Activated CD4-positive, CD25-positive, alpha-beta regulatory T cell (primary cell): ENCODE data around the gene CTTNBP2.

Experiments
- DNase-seq, 4 experiments: peaks; one replicate each; lab custom pipeline; 2025; lab: John Stamatoyannopoulos, UW

The CTTNBP2 gene

DNA sequence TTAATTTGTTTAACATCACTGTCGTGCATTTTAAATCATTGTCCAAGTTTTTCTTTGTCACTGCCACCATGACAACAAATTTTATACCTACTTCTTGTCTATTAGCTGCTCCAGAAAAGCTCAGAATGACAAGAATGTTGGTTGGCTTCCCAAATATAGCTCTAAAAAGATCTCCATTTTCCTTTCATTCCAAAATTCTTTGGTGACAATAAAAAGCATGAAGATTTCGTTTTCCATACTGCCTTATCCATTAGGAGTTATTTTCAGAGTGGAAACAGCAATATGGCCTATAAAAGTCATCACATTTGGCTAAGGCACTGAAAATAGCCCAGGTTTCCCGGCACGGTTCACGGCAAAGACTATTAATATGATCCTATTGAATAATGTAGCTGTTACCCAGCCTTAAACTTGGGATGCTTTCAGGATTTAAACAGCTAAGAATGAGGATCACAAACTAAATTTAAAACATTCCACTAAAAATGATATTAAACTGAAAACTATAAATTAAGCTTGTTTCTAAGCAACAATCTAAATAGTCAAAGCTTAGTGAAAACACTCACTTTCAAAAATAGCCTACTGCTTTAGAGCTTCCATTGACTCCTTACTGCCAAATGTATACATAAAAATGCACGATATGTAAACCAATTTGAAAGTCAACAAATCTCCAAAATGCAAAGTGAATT, 2.7 kb downstream of the CTTNBP2 start:
- no peak for DNase-seq

GRCh38 chr7:117869374-117869773, 3.9 kb downstream of the CTTNBP2 start:
- no peak for DNase-seq

DNA sequence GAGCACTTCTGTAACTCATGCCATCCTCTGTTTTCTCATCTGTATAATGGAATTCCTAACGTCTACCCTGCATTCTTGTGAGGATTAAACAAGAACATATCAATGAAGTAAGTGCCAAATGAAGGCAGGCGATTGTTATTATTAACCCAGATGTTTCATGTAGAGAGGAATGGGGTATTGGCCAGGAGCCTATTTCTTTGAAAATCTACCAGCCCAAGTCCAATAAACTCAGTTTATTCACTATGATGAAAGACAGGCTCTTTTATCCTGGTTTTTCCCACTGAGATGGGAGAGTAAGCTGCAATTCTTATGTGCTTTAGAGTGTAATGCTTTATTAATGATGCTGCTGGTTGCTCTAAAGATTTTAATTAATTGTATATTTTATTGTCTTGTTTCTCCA, 9.6 kb downstream of the CTTNBP2 start:
- DNase-seq = no peak

- DNase-seq = no peak
These were observed 10.9 kb downstream of the CTTNBP2 start for GRCh38 chr7:117862378-117862777.

DNA sequence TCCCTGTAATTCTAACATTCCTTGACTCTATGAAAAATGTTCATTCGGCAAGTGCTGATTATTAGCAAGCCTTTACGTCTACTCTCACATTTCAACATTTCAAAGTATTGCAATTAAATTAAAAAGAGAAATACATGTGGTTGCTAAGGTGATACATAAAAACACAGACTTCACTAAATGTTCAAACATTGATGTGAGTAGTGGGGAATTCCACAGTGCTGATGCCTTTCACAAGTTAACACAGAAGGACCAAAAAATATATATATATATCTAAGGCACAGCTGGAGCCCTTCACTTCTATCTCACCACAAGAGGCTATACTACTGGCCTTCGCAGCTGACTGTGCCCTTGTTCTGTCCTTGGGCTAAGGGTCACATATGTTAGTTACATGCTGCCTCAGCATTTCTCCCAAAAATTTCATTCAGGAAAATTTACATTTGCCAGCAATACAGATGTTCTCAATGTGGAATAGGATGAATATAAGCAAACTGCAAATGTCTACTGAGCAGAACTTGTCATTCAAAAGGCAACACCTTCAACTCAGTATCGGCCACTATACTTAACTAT, 13.9 kb downstream of the CTTNBP2 start:
- no peak for DNase-seq

DNA sequence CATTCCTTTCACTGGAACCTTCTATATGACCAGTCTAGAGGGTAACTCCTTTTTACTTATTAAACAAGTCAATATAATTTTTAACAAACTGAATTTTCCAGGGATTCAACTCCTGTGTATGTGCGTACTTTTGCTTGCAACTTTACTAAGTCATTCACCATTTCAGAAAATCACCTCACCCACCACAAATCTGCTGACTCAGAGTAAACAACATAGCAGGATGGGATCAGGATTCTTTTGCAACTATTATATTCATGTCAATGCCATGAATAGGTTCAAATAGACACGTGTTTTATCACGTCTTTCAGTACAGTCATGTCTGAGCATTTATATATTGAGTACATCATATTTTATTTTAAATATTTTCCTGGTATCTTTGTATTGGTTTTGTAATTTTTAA, 14.5 kb downstream of the CTTNBP2 start:
- no peak for DNase-seq

GRCh38 chr7:117857718-117858117, 15.5 kb downstream of the CTTNBP2 start:
- DNase-seq = no peak

GRCh38 chr7:117856196-117856595, 17.0 kb downstream of the CTTNBP2 start:
- no peak for DNase-seq

DNA sequence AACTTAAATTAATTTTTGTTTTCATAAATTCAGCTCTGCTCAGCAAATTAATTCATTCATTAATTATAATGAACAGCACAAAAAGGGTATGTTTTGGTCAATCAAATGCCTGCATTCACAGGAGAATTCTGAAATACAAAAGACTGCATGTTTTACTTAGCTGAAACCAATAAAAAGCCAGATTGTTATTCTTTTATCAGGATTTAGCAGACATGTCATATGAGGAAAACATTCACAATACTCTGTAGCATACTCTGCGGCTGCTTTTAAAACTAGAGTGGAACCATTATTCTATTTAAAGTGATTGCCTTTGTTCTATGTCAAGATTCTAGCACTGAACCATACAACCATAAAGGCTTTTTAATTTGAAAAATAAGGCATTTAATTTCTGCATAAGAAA, 19.1 kb downstream of the CTTNBP2 start:
- no peak for DNase-seq

- no peak for DNase-seq
These were observed 24.3 kb downstream of the CTTNBP2 start for GRCh38 chr7:117848941-117849340.

DNA sequence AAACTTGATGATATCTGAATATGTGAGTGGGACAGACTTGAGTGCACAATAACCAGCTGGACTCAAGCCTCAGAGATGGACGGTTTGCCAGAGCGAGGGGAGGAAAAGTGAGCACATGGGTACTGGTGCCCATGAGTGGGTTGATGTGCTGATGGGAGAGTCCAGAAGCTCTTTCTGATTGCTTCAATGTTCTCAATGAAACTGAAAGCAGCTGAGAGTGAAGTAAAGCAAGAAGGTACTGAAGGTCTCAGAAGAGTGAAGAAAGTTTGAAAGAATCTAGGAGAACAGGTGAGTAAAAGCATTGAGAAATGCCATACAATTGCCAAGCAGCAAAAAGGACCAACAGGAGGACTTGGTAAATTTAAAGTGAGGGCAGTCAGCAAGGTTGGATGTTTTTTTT, 28.6 kb downstream of the CTTNBP2 start:
- no peak for DNase-seq

DNA sequence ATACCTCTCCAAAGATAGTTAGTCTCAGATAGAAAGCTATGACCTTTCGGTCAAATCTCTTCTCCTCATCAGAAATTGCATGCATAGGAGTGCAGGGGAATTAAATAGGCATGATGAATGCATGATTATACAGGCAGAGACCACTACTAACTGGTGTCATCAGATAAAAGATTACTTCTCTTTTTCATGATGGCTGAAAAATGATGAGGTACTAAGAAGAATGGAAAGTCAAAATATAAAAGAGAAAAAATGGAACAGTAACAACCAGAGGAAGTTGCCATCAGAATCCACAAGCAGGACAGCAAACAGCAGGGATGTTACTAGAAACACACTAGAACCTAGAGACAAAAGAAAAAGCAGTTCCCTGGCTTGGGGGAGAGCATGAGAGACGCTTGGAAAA, 31.6 kb downstream of the CTTNBP2 start:
- DNase-seq = no peak

DNA sequence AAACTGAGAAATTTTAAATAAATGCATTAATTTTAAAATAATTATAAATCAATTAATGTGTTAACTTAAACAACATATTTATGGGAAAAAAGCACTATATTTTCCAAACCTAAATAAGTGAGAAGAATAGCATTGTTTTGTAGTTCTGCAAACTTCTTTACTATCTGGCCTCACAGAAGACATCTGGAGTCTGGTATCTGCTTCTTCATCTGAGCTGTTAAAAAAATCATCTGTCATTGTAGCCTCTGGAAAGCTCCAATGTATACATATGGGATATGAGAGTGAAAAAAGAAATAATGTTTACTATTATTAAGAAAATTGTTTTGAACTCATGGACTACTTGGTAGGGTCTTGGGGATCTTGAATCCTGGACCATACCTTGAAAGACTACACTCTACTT, 32.2 kb downstream of the CTTNBP2 start:
- no peak for DNase-seq

DNA sequence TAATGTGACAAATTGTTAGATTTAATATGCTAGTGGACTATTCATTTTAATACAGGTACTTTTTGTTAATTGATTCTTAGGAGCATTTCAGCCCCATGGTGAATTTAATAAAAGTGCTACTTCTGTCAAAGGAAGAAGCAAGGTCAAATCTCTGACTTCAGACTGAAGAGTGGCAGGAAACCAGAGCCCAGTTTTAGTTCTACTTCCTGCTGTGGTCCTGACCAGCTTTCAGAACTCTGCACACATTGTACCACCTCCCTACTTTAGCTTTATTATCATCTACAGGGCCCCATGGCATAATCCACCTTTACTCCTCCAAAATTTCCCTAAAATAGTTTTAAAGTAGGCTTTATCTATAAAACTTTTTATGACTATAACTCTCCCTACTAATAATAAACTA, 33.7 kb downstream of the CTTNBP2 start:
- no peak for DNase-seq

GRCh38 chr7:117837841-117838240, 35.4 kb downstream of the CTTNBP2 start:
- DNase-seq = no peak

DNA sequence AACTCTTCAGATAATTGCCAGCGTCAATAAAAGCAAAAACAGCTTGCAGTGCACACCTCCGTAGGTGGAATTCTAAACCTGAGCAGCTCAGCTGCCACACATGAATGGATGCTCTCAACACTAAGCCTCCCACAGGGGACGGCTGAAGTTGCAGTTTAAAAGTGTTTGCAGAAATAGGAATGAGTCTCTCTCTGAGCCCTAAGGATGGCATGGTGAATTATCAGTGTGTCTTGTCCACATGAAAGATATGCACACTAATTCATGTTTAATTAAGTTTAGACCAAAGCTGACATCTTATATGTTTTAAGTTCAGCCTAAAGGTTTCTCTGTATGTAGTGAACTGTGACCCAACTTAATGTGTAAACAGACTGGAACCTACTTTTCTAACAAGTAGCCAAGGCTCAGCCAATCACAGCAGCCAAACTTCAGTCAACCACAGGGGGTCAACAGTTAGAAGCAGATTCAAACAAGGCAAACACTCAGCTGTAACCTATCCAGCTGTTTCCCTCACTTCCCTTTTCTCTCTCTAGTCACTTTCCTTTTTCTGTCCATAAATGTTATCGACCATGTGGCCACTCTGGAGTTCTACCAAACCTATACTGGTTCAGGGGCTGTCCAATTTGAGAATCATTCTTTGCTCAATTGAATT, 38.1 kb downstream of the CTTNBP2 start:
- DNase-seq = no peak

DNA sequence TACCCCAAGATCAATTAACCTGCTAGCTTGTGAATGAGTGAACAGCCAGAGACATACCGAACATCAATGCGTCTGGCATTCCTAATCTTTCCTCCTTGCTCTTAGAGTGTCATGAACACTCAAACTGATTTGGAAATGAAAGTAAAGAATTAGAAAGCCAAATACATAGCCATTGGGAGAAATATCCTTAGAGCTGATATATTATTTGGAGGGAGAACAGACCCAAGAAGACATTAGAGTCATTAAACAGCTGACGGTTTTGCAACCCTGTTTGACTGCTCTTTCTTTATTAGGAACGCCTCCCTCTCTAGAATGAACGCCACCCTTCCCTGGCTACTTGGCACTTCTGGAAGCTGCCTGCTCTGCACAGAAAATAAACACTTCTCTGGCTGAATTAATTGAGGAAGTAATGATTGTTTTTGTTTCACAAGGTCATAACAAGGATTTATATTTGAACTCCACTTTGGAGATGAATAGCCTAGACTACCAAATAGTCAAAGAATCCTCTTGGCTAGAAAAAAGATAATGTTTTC, 42.8 kb downstream of the CTTNBP2 start:
- no peak for DNase-seq

GRCh38 chr7:117829450-117830117, 43.7 kb downstream of the CTTNBP2 start:
- DNase-seq = no peak

DNA sequence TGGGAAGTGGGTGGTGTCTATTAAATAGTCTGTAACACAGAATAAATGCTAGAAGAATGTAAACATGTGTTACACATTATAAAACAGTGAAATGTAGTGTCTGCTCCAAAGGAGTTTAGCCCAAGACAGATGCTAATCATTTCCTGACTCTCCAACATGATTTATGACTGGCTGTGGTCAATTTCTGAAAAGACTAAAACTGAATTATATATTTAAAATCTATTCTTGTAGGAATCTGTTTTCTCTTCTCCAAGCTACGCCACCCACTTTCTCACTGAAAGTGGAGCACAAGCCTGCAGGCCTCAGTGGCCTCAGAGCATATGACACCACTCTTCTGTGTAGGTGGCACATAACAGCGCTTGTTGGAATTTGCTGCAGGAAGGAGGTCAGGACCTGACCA, 44.4 kb downstream of the CTTNBP2 start:
- no peak for DNase-seq

- DNase-seq = no peak
These were observed 45.4 kb downstream of the CTTNBP2 start for GRCh38 chr7:117827862-117828261.

DNA sequence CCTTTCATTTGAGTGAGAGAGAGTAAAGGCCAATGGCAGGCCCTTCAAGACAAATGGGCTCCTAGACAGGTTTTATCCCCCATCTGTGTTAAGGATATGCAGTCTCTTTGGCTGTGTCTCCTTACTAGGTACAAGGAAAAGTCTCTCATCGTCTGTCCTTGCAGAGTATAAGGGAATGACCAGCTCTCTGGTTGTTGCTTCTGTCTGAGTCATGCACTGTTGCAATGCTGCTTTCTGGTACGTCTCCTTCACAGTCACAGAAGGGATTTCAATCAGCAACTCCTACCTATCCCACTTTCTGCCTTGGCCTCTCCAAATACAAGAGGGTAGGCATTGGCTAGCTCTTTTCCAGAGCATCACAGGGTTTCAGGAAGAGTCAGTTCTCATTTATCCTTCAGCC, 48.1 kb downstream of the CTTNBP2 start:
- no peak for DNase-seq

DNA sequence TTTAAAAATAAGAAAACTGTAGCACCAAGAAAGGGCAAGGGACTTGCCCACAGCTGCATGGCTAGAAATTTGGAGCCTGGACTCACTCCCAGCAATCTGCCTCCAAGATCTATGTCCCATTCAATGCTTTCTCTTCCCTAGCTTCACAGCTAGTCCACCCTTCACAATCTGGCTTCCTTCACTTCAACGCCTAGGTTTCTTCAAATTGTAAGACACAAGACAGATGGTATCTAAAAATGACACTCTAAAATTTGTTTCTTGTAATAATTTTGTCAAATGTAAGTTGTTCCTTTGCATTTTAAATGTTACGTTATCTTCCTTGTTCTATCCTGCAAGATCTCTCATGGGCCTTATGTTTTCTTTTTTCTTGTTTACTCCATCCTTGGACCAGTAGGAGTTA, 48.6 kb downstream of the CTTNBP2 start:
- no peak for DNase-seq

DNA sequence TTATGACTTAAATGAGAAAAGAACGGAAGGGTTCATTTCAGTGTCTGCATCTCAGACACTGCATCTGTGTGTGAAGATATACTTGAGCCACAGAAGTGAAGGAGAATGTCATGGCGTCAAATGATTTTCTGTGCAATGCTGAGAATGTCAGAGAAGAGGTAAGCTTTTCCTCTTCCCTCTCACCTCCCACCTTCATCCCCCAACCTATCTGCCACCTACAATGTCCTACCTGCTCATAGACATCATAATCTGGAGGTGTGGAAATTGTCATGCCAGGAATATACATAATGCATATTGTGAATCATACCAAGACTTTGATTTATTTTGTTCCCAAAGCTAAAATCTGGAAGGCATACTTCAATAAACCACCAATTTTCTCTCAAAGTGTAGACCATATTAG, 53.7 kb downstream of the CTTNBP2 start:
- no peak for DNase-seq
